Measurements from ENCODE around the gene KRTAP12-3.
"Not testable (repeated sequence)": the region's sequence is repeated elsewhere in the genome, so short reads cannot be mapped to it uniquely, and the experiment has no call there.

KRTAP12-3 gene

GRCh38 chr21:44686000-44686781 lies 28.5 kb downstream of the KRTAP12-3 start:
- TF ChIP-seq GATA3 (IDR thresholded peaks at IDR 0.05; ENCODE audit: low read depth, low read length) (no peak), GATA2 (IDR thresholded peaks at IDR 0.05; ENCODE audit: low read depth, low read length) (no peak)

DNA sequence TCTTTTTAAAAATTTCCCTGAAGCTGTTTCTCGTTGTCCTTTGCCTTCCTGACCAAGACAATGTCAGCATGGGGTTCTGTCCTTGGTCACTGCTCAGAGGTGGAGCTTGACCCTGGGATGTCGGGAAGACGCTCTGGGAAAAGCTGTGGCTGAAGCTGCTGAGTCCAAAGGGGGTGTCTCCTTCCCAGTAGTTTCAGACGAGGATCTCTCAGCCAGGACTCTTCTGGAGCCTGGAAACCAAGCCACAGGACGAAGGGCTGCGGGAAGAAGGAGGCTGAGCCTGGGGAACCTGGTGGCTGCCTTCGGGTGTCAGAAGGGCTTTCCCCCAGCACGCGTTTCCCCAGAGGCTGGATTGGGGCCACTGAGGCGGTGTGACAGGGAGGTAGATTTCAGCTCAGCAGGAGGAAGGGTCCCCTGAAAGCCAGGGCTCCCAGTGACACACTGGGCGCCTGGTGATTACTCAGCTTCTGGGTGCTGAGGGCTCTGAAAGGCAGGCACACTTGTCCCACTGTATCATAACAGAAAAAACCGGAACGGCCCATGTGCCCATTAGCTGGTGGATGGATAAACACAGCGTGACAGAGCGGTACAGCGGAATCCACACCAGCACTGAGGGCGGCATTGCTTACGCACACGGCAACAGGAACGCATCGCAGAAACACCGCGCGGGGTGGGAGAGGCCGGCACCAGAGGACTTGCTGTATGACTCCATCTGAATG lies 29.3 kb downstream of the KRTAP12-3 start:
- TF ChIP-seq GATA3 (IDR thresholded peaks at IDR 0.05; ENCODE audit: low read depth, low read length) (no peak), GATA2 (IDR thresholded peaks at IDR 0.05; ENCODE audit: low read depth, low read length) (no peak)

DNA sequence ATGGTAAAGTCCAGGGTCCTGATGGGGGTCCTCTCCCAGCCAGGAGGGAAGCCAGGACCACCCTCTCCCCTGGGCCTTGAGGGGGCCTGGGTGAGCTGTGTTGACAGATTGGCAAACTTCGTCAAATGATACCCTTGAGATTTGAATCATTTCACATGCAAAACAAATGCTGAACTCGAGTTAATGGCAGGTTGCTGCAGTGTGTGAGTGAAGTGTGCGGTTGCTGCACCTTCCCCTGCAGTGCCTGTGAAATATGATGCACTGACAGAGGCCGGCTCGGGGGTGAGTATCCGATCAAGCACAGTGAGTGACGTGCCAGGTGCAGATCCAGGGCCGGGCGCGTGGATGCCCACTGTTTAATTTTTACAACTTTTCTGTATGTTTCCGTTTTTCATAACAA lies 29.9 kb downstream of the KRTAP12-3 start:
- TF ChIP-seq GATA2 (IDR thresholded peaks at IDR 0.05; ENCODE audit: low read depth, low read length), result no peak
- TF ChIP-seq GATA3 (IDR thresholded peaks at IDR 0.05; ENCODE audit: low read depth, low read length), result no peak

DNA sequence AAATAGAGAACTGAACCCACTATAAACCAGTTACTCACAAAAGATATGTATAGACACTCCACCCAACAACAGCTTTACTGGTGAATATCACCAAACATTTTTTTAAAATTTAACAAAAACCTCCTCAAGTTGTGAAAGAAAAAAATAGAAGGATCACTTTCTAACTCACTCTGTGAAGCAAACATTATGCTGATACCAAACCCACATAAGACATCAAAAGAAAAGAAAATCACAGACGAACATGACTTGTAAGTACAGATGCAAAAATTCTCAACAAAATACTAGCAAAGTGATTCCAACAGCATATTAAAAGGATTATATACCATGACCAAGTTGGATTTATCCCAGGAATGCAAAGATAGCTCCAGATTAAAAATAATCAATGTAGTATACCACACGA lies 34.0 kb downstream of the KRTAP12-3 start:
- TF ChIP-seq GATA2 (IDR thresholded peaks at IDR 0.05; ENCODE audit: low read depth, low read length) (no peak), GATA3 (IDR thresholded peaks at IDR 0.05; ENCODE audit: low read depth, low read length) (no peak)

- TF ChIP-seq GATA3 (IDR thresholded peaks at IDR 0.05; ENCODE audit: low read depth, low read length) (no peak), GATA2 (IDR thresholded peaks at IDR 0.05; ENCODE audit: low read depth, low read length) (no peak)
These were observed 35.2 kb downstream of the KRTAP12-3 start for GRCh38 chr21:44692798-44693512.

DNA sequence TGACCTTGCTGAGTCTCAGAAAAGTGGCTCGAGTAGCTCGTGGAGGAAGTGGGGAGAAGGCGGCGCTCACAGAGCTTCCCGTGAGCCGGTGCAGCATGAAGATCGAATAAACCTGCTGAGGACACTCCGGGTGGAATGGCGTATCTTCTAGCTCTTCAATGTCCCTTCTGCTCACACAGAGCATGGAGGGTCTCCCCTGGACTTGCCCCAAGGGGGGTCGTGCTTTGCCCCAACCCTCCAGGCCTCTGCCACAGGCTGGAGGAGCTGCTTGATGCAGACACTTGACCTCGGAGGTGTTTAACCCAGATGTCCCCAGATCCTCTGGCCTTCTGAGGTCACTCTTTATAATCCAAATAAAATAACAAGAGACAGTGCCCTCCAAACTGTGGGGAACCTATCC lies 37.0 kb downstream of the KRTAP12-3 start:
- no peak for TF ChIP-seq GATA3 (IDR thresholded peaks at IDR 0.05; ENCODE audit: low read depth, low read length)
- TF ChIP-seq GATA2 (IDR thresholded peaks at IDR 0.05; ENCODE audit: low read depth, low read length), result no peak

DNA sequence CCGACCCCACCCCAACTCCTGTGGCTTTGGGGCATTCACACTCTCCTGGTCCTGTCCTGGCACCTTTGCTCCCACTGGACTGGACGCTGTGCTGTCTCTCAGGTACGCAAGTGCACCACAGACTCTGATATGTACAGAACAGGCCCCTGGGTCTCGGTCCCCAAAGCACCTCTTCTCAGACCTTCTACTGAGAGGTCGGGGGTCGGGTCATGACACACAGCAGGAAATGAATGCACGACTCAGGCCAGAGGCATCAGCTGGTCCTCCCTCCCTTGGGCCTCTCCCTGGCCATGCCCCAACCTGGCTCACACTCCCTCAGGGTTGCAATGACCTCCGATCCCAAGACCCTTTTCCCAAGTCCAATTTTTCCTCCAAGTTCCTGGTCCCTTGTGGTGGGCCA lies 37.5 kb downstream of the KRTAP12-3 start:
- TF ChIP-seq GATA3 (IDR thresholded peaks at IDR 0.05; ENCODE audit: low read depth, low read length), result no peak

DNA sequence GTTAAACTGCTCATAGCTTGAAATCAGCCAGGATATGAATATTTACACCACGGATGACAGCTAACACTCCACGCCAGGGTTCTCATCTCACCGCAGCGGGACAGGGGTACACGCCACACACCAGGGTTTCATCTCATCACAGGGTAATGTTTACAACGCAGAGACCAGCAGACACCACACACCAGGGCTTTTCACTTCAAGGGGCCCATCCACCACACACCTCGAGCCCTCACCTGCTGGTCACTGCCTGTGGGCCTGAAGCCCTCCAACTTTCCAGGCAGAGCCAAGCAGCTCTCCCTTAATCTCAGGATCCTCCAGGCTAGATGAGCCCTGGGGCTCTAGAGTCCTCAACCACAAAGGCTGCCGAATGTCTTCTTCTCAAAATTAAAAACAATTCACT lies 37.9 kb downstream of the KRTAP12-3 start:
- no peak for TF ChIP-seq GATA3 (IDR thresholded peaks at IDR 0.05; ENCODE audit: low read depth, low read length)
- TF ChIP-seq GATA2 (IDR thresholded peaks at IDR 0.05; ENCODE audit: low read depth, low read length), result no peak

- TF ChIP-seq GATA2 (IDR thresholded peaks at IDR 0.05; ENCODE audit: low read depth, low read length) (no peak), GATA3 (IDR thresholded peaks at IDR 0.05; ENCODE audit: low read depth, low read length) (no peak)
These were observed 38.8 kb downstream of the KRTAP12-3 start for GRCh38 chr21:44696572-44696971.

- not testable (repeated sequence) for TF ChIP-seq GATA3, GATA2 (IDR thresholded peaks at IDR 0.05; ENCODE audit: low read depth, low read length)
These were observed 39.6 kb downstream of the KRTAP12-3 start, which contains the start of gene KRTAP10-12 for GRCh38 chr21:44697172-44697810. KRTAP10-12 (plus strand) TSS chr21:44697172; CDS start chr21:44697202, 30 bp downstream.

- no peak for TF ChIP-seq GATA3 (IDR thresholded peaks at IDR 0.05; ENCODE audit: low read depth, low read length)
- no peak for TF ChIP-seq GATA2 (IDR thresholded peaks at IDR 0.05; ENCODE audit: low read depth, low read length)
These were observed 40.3 kb downstream of the KRTAP12-3 start for GRCh38 chr21:44697811-44698734.

DNA sequence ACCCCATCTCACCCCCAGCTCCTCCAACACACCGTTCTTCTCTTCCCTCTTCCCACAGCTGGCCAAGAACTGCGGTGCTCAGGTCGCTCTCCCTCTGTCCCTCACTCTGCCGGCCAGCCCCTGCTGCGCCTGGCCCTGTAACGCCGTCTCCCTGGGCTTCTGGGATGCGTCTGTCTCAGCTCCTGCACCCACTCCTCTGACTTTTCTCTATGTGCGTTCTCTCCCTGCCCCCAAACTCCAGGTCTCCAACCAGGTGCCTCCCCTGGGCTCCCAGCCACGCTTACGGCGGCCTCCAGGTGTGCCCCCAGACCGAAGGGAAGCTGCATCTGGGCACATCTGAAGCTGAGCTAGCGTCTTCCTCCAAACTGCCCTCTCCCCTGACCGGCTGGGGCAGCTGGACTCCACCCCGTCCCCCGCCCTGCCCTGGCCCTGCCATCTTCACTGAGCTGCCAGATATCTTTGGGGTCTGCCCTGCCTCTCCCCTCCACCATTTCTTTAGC lies 41.8 kb downstream of the KRTAP12-3 start:
- TF ChIP-seq GATA3 (IDR thresholded peaks at IDR 0.05; ENCODE audit: low read depth, low read length), result no peak
